ENCODE data around the gene CA9.

The CA9 gene

GRCh38 chr9:35690614-35691333 lies 17.0 kb downstream of the CA9 start:
- in situ Hi-C loops (cut with MboI; ENCODE audit: low sequenced_read_pairs) = no loop called here

- in situ Hi-C loops (cut with MboI; ENCODE audit: low sequenced_read_pairs) = no loop called here
These were observed 17.6 kb downstream of the CA9 start for GRCh38 chr9:35691334-35691650.

GRCh38 chr9:35691757-35692301 lies 18.1 kb downstream of the CA9 start:
- in situ Hi-C loops (cut with MboI; ENCODE audit: low sequenced_read_pairs) = no loop called here

GRCh38 chr9:35695943-35696401 lies 22.2 kb downstream of the CA9 start:
- in situ Hi-C loops (cut with MboI; ENCODE audit: low sequenced_read_pairs) = no loop called here

GRCh38 chr9:35696520-35697215 lies 22.9 kb downstream of the CA9 start:
- in situ Hi-C loops (cut with MboI; ENCODE audit: low sequenced_read_pairs) = no loop called here

GRCh38 chr9:35697486-35697885 lies 23.8 kb downstream of the CA9 start:
- in situ Hi-C loops (cut with MboI; ENCODE audit: low sequenced_read_pairs) = no loop called here

GRCh38 chr9:35698231-35698630 lies 24.5 kb downstream of the CA9 start:
- in situ Hi-C loops (cut with MboI; ENCODE audit: low sequenced_read_pairs) = no loop called here

GRCh38 chr9:35700031-35700430 lies 26.3 kb downstream of the CA9 start:
- in situ Hi-C loops (cut with MboI; ENCODE audit: low sequenced_read_pairs) = loop anchor here (25.0 kb wide), 1 partner anchor 638 kb away; the partner anchor contains the start of gene VCP

- in situ Hi-C loops (cut with MboI; ENCODE audit: low sequenced_read_pairs) = loop anchor here (25.0 kb wide), 1 partner anchor 639 kb away; the partner anchor contains the start of gene VCP
These were observed 27.2 kb downstream of the CA9 start for GRCh38 chr9:35700942-35701341.

GRCh38 chr9:35702696-35703095 lies 29.0 kb downstream of the CA9 start:
- in situ Hi-C loops (cut with MboI; ENCODE audit: low sequenced_read_pairs) = loop anchor here (25.0 kb wide), 1 partner anchor 640 kb away; the partner anchor contains the start of gene VCP

- in situ Hi-C loops (cut with MboI; ENCODE audit: low sequenced_read_pairs) = loop anchor here (25.0 kb wide), 1 partner anchor 642 kb away; the partner anchor contains the start of gene VCP
These were observed 30.4 kb downstream of the CA9 start for GRCh38 chr9:35703906-35704672.

GRCh38 chr9:35705372-35705771 lies 31.6 kb downstream of the CA9 start:
- in situ Hi-C loops (cut with MboI; ENCODE audit: low sequenced_read_pairs) = loop anchor here (25.0 kb wide), 1 partner anchor 643 kb away; the partner anchor contains the start of gene VCP

GRCh38 chr9:35705836-35706430 lies 32.2 kb downstream of the CA9 start:
- in situ Hi-C loops (cut with MboI; ENCODE audit: low sequenced_read_pairs) = loop anchor here (25.0 kb wide), 1 partner anchor 644 kb away; the partner anchor contains the start of gene VCP

GRCh38 chr9:35706951-35707350 lies 33.2 kb downstream of the CA9 start:
- in situ Hi-C loops (cut with MboI; ENCODE audit: low sequenced_read_pairs) = loop anchor here (25.0 kb wide), 1 partner anchor 645 kb away; the partner anchor contains the start of gene VCP

GRCh38 chr9:35708146-35708545 lies 34.4 kb downstream of the CA9 start:
- in situ Hi-C loops (cut with MboI; ENCODE audit: low sequenced_read_pairs) = loop anchor here (25.0 kb wide), 1 partner anchor 646 kb away; the partner anchor contains the start of gene VCP

- in situ Hi-C loops (cut with MboI; ENCODE audit: low sequenced_read_pairs) = loop anchor here (25.0 kb wide), 1 partner anchor 649 kb away; the partner anchor contains the start of gene VCP
These were observed 37.2 kb downstream of the CA9 start for GRCh38 chr9:35710818-35711500.

GRCh38 chr9:35711501-35712428 lies 38.0 kb downstream of the CA9 start:
- in situ Hi-C loops (cut with MboI; ENCODE audit: low sequenced_read_pairs) = loop anchor here (25.0 kb wide), 1 partner anchor 649 kb away; the partner anchor contains the start of gene VCP

- in situ Hi-C loops (cut with MboI; ENCODE audit: low sequenced_read_pairs) = loop anchor here (25.0 kb wide), 1 partner anchor 651 kb away; the partner anchor contains the start of gene VCP
These were observed 39.2 kb downstream of the CA9 start for GRCh38 chr9:35712762-35713400.

All from HL-60/S4 treated with retinoic acid at 250 ng/mL for 4 days and 3 days (cell line).